Fibroblast of skin of left biceps (primary cell): ENCODE results near the gene SIGMAR1.

Source experiments
- DNase-seq, 2 experiments: peaks; one replicate each; pipeline ENCODE4 v3.0.0-alpha.2; 2013; ENCODE audit warnings: low read depth in 2 of 2

SIGMAR1 gene

DNA sequence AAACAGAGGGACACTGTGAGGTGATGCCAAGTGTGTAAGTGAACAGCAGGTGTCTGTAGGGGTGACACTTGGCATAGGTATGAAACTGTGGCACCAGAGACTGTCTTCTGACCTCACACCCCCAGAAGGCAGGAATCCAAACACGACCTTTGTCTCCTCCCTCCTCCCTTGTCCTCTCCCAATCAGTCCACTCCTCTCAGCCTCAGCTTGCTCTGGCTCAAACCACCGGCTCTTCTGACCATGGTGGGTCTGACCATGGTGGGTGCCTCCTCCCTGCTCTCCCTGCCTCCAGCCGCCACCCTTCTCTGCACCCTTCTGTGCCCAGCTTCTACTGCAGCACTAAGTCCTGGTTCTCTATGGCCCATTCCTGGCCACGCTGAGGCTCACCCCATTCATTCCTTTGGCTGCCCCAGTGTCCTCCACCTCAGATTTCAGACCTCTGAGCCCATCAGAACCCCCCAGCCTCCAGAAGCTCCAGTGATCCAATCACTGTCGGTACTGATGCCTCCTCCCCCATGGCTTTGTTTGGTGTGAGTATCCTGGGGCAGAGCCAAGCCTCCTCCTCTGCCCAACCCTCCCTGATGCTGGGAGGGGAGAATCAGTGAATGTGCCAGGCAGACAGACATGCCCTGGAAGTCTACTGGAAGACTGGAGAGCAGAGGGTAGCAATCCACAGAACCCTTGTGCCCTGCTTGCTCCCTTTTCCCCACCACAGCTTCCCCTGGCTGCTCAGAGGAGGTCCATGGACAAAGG, 7.0 kb downstream of the SIGMAR1 start:
- DNase-seq: no peak

DNA sequence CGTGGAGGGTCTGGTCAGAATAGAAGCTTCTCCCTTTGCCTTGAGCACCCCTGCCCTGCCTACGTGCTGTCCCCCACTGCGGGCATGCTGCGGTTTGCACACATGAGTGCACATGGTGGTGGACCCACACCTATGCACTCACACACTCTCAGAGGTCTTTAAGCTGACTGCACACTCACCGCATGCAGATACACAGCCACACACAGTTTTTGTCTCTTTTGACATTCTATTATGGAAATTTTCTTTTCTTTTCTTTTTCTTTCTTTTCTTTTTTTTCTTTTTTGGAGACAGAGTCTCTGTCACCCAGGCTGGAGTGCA, 8.1 kb downstream of the SIGMAR1 start:
- no peak for DNase-seq

DNA sequence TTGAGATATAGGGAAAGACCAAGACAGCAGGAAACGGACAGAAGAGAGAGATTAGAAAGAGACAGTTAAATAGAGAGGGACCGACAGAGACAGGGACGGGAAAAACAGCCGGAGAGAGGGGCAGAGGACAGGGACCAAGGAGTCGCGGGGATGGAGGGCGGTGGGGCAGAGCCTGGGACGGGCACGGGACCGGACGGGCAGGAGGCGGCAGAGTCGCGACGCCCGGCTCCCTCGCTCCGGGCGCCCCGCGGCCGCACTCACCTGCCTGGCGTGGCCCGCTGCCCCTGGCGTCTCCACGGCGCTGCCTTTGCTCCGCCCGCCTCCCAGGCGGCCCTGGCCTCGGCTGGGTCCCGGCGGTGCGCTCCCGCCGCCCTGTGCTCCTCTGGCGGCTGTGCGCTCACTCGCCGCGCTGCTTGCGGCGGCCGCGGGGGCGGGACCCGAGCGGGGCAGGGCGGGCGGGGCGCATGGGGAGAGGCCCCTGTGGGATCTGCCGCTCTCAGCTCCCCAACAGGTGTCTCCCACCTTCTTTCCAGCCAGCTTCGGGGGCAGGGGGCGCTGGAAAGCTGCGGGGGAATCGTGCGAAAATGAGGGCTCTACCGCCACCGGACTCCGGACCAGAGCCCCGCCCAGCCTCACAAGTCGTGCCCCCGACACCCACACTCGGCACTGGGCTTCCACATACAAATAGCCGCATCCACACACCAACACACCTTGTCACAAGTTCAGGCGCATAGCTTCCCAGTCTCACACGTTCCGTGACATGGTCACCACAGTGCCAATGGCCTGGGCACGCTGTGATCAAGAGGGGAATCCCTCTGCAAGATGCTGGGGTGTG, 8.7 kb downstream of the SIGMAR1 start, which contains the start of gene ARID3C:
ARID3C (minus strand) TSS at position 411 of the 835 bp plus-strand sequence. CDS start 1,052 bp downstream, outside the sequence.
- no peak for DNase-seq

DNA sequence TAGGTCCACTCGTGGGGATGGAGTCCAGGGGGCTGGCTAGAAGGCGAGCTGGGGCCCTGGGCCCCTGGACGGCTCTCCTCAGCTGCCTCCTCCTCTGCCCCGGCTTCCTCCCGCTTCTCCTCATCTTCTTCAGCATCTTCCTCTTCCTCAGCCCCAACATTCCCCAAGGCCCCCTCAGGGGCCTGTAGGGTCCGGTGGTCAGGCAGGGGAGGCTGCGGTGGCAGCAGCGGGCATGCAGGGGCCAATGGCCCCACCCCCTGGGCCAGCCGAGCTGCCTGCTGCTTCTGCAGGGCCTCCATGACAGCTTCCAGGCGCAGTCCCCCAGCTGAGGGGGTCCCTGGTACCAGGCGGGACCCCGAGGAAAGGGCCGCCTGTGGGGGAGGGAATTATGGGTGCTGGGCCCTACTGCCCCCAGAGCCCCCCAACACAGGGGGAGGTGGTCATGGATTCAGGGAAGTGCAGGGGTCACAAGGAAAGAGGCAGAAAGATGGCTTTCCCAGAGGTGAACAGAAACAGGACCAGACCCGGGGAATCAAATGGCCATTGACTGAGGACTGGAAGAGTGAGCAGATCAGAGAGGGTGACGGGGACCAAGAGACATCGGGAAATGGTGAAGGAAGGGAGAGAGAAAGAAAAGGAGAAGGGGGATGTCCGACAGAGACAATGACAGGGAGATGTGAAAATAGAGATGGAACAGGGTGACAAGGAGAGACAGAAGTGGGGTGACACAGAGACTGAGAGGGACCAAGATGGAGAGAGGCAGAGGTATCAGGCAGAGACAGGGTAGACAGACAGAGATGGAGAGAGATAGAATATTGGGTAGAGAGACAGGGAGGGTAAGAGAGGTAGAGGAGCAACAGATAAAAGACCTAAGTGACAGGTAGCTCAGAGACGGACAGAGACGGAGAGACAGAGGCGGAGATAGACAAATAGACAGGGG, 9.6 kb downstream of the SIGMAR1 start:
- DNase-seq: no peak

DNA sequence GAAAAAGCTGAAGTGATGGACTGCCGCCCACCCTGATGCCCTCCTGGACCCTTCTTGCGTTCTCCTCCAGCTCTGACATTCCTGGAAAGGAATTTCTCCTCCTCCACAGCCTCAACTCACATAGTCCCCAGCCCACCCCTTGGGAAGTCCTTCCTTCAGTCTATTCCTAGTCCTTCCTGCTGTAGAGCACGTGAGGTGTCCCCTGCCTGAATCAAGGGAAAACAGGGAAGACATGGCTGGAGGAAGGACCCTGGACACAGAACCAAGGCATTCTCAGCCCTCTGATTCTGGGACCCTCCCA, 12.5 kb downstream of the SIGMAR1 start:
- DNase-seq: no peak

DNA sequence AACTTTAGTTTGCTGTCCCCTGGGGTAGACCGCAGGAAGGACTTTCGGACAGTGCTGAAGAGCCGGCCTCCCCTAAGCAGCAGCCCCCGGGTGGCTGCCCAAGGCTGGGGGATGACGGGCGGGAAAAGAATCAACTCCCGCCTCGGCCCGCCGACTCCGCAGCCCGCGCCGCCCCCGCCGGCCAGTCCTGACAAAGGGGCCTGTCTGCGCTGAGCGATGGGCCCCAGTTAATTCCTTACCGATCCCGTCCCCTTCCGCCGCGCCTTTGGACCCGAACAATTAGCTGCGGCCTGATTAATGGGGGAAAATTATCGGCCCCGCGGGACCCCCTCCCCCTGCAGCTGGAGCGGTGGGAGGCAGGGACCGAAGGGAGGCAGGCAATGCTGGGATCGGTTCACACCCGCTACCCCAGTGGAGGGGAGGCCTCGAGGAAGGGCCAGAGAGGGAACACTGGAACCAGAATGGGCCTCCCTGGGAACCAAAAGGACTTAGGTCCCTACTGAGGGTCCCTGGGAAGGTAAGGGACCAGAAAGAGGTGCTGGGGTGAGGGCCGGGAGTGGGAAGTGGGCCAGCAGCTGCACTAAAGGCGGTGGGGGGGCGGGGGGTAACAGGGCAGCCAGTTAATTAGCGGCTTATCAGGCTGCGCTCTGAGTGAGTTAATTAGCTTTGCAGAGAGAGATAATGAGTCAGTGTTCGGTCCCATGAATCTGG, 13.0 kb downstream of the SIGMAR1 start:
- DNase-seq: no peak

DNA sequence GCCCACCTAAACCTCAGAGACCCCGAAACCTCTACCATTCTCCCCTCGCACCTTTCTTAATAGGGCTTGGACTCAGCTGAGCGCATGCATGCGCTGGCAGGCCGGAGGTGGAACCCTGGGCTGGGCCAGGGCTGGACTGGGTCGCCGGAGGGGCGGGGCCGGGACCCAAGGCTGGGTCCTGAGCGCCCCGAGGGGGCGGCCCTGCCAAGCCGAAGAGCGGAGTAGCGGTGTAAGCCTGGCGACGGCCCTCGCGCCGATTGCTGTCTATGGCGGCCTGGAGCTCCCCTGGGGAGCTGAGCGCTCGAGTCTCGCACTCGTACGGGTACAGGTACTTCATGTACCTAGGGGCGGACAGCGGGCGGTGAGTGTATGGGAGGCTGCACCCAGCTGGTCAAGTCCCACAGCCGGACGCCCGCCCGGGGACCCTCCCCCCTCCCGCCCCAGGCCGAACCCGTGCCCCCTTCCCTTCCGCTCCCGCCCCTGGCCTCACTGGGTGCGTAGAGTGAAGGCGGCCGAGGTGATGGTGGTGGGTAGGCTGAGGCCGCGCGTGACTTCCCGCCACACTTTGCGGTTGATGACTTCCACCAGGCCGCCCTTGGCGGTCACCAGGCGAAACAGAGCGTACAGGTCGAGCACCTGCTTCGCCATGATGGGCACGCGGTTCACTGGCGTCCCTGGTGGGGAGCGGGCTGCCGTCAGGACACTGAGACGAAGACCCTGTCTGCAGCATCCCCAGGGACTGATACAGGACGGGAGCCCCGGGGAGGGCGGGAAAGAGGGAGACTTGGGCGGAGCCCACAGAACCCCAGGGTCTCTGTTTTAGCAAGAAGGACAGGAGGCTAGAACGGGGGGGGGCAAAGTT, 14.0 kb downstream of the SIGMAR1 start:
- no peak for DNase-seq

DNA sequence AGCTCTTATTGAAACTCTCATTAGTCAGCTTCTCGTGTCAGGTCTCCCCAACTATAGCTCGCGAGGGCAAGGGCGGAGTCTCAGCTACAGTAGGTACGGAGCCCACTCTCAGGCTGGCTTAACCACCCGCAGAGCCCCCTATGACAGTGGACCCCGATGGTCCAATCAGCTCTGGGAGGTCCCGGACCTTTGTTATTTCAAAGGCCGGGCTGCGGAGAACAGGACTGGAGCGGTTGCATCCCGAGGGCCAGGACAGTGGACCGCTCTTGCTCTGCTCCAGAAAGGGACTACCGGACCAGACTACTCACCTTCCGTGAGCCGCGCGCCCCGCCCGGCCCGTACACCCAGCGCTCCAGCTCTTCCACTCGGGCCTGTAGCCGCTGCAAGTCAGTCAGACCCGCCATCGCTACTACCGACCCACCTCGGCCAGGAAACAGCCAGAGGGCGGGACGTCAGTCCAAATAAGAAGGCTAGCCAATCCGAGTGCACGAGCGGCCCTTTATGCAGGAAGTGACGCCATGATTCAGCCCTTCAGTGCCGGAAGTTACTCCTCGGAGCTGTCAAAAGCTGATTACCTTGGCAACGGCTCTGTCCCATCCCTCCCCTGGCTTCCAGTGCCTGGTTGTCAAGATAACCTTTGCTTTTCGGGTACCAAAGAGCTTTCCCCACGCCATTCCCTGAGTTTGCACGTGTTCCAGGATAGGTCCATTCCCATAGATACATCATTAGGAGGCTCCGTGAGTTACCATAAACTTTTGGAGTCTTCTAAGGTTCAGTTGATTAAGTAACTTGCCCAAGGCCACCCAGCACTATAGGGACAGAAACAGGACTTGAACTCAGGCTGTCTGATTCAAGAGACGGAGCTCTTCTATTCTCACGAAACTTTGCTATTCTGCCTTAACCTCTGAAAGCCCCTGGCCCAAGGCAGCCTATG, 17.3 kb downstream of the SIGMAR1 start, which contains the start of gene DCTN3:
DCTN3 (minus strand) TSS at position 435 of the 934 bp plus-strand sequence; CDS start at position 404, 31 bp downstream.
- peak; percentile 82 to 83 for DNase-seq

DNA sequence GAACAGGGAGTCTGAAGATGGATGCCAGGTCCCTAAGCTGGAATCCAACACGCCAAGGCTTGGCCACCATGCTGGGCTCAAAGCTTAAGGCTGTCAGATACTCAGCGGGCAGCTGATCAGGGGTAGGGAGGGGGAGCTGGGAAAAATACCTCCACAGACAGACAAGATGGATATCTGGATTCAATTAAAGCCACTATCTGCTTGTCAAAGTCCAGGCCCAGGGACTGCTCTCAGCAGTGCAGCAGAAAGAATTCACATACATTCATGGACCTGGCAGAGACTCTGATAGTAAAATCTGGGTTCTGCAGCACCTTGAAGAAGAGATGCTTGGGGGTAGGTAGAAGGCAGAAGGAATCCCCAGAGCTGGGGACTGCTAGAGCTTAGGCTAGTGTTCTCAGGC, 22.5 kb downstream of the SIGMAR1 start:
- no peak for DNase-seq

DNA sequence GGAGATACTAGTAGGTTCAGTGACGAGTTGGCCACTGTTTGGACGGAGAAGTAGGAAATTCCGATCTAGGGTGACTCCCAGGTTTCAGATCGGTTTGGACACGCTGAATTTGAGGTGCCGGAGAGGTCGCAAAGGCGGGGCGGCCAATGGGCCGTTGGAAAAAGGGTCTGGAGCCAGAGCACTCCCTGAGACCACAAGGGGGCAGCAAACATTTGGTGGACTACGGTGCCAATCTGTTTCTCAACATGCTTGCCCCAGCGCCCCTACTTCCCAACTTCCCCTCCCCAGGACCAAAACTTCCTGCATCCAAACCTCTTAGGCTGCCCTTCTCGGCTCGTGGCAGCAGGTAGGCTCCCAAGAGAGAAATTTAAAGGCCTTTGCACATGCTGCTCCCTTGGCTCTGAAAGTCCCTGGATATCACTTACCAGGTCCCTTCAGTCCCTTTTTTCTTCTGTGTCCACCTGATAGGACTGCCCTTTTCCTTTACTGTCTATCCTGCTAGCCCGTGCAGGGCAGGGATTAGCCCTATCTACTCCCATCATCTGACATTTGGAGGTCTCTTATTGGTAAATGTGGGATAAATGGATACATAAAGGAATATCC, 24.7 kb downstream of the SIGMAR1 start:
- DNase-seq: peak; percentile 23 to 31

DNA sequence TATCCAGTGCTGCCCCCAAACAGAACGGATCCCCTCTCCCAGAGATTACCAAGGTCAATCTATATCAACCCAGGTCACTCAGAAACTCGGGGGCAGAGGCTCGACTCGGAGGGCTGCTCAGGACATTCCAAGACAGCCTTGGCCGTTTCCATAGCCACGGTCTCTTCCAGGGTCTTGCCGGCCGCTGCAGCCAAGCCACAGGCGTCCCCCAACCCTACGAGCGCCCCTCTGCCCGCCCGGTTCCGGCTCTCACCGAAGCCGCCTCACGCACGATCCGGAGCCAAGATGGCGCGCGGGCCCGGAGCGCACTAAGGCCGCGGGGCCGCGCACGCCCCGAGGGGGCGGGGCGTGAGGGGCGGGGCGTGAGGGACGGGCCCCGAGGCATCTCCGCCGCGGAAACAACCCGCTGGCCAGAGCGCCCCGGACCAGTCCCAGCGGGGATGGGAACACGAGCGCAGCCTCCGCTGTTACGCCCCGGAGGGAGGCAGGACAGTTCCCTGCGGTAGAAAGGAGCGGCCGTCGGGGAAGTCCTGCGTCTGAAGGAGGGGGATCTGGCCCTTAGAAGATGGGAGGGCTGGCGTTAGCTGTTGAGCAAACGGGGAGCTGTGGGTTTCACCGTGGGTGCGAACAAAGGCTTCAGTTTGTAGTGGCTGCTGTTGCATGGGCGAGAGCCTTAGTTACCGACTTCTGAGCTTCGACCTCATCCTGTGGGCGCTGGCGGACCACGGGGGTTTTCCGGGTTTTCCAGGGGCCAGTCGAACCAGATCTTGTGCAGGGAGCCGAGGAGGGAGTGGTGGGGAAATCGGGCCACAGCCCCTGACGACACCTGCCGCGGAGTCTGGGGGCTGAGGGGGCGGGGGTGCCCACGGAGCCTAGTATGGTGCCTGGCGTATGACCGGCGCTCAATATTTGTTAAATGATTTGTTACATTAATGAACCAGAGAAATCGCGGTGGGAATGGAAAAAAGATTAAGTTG, 25.5 kb downstream of the SIGMAR1 start, which contains the start of gene RPP25L:
RPP25L (minus strand) TSS at position 287 of the 977 bp plus-strand sequence. CDS start 801 bp downstream, outside the sequence.
- DNase-seq: peak; percentile 37 to 52

DNA sequence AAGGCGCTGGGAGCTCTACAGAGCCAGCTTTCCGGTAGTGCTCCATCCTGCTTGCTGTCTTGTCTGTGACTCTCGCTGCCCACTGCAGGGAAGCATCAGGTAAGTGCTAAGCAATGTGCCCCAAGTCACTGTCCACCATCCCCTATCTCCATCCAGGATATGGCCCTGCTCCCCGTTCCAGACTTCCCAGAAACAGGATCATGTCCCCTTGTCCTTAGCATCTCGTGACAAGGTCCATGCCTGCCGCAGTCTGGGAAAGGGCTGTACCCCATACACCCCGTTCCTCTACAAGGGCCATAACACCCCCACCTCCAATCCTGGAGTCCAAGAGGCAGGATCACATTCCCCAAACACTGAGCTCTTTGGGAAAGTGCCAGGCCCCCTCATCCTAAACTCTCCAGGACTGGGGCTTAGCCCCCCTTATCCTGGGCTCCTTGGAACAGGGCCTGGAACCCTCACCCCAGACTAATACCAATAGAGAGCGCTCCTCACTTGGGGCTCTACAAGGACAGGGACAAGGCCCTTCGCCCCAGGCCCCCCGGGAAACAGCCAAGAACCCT, 26.3 kb downstream of the SIGMAR1 start:
- DNase-seq: no peak

DNA sequence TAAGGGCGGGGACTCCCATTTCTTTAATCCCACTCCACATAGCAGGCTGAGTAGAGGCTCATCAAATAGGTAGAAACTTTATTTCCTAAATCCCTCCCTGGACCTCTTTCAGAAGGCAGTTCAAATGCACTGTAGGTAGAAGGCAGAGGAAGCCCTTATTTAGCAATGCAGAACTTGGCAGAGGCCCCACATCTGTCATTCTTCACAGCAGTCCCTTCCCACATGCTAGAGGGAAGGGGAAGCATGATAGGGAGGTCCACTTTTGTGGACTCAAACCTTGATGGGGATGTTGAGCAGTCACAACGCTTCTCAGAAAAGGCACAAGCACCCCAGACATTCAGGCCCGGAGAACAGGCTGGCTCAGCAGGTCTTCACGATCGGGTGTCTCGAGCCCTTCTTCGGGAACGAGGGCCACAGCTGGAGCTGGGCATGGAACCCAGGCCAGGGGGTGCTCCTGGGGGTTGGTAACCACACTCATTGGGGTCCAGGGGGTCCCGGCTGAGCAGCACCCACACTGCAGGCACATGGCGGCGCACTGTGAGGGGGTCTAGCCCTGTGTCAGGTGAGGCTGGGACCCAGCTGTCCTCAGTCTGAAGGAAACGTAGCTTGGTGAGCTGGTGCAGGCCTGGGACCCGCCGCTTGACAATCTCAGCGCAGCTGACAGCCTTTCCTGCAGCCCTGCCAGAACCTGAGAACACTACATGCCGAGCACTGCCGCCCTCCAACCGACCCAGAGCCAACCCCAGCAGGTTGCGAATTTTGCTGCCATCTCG, 27.0 kb downstream of the SIGMAR1 start:
- no peak for DNase-seq

DNA sequence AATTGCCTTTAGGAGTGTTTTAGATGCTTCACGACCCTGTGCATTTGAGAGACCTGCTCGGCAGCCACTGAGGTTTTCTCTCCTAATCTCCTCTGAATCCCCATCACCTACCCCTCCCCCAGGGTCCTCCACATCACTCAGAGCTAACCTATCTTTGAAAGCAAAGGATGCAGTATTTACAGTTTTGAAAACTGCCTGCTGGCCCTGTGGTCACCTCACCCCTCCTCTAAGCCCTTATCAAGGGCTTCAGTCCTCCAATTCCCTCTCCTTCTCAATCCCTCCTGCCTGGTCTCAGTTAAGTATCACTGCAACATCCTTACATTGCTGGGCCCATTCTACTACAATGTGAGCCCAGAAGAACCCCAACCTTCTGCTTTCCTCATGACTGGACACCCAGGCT, 30.3 kb downstream of the SIGMAR1 start:
- DNase-seq: no peak

DNA sequence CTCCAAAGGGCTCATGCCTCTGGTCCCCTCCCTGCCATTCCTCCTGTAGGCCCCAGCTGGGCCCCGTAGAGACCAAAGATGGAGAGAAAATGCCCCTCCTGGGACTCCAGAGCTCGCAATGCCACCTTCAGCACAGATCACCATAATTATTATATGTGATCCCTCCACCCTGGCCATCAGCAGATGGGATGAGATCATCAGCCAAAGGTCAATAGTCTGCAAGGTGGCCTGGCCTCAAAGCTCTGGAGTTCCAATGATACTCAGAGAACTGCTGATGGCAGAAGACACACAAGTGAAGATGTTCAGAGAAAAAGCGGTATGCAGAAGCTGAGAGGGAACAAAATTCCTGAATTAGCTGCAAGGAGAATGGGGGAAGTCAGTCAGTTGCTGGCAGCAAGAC, 30.7 kb downstream of the SIGMAR1 start:
- no peak for DNase-seq

DNA sequence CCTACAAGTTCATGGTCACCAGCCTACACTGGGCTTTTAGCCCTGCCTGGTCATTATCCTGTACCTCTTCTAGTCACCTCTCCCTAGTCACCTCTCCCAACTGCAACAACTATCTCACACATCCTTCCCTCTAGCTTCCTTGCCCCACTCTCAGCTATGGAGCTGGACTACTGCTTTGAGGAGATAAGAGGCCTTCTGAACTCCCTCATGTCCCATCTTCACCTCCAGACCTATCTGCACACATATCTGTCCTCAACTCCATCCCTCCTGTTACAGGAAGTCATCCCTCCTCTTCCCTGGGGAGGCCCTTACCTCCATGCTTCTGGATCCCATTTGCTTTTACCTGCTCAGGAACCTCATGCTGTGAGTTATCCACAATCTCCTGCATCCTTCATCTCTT, 31.4 kb downstream of the SIGMAR1 start:
- no peak for DNase-seq
